Measurements from ENCODE around the gene RUSC2.
"Not testable (repeated sequence)": the region's sequence is repeated elsewhere in the genome, so short reads cannot be mapped to it uniquely, and the experiment has no call there.

Gene RUSC2

DNA sequence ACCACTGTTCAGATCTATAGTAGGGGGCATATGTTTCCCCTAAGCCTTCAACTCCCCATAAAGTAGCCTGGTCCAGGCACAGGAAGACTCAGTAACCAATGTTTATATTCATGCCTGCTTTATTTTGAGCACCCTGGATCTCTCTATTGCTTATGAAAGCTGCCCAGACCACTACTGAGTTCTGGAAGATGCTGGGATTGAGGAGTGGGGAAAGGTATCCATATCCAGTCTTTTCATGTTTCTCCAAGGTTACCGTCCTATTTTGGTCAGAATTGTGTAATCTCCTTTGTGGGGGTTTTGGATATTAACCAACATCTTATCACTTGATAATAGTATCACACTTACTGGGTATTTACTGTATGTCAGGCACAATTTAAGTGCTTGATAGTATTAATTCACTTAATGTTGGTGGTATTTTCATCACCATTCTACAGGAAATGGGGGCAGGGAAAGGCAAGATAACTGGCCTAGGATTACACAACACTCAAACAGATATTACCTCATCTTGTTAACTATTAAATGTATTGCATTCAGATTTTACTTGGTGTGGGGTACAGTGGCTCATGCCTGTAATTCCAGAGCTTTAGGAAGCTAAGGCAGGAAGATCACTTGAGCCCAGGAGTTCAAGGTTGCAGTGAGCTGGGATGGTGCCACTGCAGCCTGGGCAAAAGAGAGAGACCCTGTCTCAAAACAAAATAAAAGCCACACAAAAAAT, 36.3 kb downstream of the RUSC2 start:
- no peak for DNase-seq

DNA sequence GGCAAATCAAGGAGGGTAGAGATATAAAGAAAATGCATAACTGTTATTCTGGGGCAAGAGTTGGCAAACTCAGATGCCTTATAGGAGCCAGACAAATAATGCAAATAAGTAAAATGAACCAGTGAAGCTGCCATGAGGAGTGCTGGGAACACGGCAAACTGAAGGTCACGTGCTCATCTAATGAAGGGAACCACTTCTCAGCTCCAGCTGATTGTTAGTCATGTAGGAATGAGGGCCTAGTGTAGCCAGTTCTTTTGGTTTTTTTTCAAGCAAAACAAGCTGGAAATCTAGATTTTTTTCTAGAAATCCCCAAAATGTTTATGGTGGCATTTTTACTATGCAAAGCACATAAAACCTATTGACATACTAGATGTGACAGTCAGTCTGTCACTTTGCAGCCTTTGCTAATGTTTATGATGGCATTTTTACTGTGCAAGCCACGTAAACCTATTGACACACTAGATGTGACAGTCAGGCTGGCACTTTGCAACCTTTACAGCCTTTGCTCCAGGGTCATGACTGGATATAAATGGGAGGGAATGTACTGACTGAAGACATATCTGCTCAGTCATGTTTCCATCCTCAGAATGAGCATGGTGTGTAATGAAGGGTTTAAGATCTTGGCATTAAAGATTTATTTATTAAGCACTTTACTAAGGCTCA, 39.4 kb downstream of the RUSC2 start:
- no peak for DNase-seq

DNA sequence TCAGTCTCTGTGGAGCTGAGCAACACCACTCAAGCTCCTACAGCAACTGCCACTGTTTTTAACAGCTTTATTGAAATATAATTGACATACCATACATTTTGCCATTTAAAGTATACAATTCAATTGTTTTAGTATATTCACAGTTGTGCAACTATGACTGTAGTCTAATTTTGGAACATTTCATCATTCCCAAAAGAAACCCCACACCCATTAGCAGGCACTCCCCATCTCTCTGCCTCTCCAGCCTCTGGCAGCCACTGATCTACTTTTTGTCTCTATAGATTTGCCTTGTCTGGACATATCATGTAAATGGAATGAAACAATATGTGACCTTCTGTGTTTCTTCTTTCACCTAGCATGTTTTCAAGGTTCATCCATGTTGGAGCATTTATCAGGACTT, 43.5 kb downstream of the RUSC2 start:
- no peak for DNase-seq

DNA sequence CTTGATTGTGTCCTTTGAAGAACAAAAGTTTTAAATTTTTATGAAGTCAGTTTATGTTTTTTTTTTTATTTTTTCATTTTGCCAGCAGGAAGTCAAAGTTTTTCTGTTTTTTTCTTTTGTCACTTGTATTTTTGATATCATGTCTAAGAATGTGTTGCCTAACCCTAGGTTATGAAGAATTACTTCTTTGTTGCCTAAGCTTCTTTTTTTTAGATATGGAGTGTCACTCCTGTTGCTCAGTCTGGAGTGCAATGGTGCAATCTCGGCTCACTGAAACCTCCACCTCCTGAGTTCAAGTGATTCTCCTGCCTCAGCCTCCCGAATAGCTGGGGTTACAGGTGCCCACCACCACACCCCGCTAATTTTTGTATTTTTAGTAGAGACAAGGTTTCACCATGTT, 45.0 kb downstream of the RUSC2 start:
- not testable (repeated sequence) for DNase-seq

DNA sequence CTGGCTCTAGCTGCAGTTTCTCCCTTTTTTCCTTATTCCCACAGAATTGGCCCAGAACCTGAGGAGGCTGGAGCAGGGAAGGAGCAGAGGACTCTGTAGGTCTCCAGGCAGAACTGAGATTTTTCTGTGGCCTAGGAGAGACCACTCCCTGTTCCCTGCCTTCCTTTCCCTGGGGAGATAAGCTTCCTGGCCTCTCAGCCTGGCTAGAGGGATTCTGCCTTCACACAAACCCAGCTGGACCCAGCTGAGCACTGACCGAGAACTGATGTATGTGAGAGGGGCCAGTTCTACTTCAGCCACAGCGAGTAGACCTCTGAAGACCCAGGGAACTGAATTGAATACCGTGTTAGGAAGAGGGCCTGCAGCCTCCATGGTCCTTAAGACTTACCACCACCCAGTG, 48.0 kb downstream of the RUSC2 start:
- DNase-seq: no peak

DNA sequence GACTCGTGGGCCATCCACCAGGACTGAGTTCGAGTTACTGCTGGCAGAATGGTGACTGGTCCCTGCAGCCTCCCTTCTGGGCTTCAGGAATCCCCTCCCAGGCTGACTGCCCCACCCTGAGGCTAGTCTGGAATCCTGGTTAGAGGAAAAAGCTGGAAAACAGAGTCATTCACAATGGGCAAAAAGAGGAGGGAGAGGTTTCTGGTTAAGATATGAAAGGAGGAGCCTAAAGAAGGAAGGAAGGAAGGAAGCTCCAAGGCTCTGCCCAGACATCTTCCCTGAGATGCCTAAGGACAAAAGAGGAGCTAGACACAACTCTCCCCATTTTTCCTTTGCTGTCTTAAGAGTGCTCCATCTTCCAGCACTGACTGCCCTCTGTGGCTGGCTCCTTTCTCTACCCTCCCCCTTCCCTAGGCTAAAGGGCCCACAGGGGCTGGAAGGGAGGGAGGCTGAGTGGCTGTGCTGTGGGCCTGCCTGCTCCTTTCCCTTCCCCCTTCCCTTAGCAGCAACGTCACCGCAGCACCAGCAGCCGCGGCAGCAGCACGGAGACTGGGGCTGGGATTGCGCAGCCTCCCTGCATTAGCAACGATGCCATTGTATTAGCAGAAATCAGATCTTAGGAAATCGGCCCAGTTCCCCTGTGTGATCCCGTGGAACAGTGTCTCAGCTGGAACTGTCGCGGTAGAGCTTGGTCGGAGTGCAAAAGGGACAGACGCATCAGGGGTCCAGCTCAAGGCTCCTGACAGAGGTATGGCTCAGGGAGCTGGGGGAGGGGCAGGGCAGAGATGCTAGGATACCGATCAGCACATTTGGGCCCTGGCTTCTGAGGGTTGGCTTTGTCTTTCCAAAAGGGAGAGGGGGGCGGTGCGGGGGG, 48.7 kb downstream of the RUSC2 start:
- DNase-seq: no peak
